ENCODE measurements around the gene PRR20G.
"Not testable (repeated sequence)": the region's sequence is repeated elsewhere in the genome, so short reads cannot be mapped to it uniquely, and the experiment has no call there.

Gene PRR20G

DNA sequence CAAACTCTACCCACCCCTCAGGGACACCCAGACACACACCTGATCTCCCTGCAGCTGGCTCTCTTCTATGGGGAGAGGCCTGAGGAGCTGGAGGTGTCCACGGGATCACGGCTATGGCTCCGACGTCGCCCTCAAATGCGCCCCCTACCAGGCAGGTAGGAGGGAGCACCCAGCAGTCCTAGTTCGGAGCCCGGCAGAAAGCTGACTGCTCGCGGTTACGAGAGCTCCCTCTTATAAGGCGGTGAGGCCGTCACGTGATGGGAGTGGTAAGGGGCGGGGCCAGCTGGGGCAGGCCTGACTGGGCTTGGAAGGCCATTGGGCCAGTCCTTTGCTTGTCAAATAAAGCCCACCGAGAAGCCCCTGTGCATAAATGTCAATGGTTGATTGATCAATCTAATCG, at the start of gene PRR20G:
TSS of gene PRR20G (minus strand) at position 207 of the 400 bp plus-strand sequence. CDS start 681 bp downstream, outside the sequence.
- DNase-seq, result no peak

DNA sequence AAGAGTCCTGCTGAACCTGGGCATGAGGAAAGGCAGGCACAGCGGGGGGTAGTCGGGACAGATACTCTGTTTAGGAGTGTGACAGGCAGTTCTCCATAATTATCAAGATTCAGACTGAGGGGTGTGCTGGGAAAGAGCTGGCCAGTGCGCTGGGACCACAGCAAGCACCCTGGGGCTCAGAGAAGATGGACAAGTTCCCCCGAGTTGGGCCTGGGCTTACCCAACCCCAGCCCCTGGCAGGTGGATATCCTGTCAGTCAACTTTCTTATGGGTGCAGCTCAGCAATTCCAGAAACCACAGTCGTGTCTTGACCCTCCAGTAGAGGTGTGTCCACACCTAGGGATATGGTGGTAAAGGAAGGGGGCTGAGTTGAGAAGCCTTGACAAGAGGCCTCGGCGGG, 49.2 kb upstream of the PRR20G start:
- no peak for DNase-seq

DNA sequence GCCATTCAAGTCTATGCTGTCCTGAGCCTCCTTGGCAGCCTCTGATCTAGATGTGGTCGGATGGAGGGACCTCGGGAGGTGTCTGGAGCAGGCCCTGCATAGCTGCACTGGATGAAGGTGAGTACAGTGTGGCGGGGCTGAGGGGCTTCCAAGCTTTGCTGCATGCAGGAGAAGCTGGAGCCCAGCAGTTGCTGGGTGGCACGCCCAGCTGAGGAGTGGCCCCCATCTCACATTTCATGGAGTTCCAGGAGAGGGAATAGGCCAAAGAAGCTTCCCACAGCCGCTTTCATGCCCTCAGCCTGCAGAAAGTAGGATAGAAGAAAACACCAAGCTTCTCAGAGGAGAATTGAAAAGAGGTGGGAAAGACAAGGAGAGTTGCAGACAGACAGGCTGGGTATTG, 48.3 kb upstream of the PRR20G start:
- no peak for DNase-seq

DNA sequence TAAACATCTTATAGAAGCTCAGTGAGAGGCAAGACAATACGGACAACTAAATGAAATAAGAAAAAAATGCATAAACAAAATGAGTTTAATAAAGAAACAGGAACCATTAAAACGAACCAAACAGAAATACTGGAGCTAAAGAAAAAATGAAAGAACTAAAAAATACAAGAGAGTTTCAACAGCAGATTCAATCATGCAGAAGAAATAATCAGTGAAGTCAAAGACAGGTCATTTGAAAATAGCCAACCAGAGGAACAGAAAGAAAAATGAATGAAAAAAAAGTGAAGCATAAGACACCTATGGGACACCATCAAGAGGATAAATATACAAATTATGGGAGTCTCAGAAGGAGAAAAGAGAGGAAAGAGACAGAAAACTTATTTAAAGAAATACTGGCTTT, 42.5 kb upstream of the PRR20G start:
- DNase-seq, result no peak

DNA sequence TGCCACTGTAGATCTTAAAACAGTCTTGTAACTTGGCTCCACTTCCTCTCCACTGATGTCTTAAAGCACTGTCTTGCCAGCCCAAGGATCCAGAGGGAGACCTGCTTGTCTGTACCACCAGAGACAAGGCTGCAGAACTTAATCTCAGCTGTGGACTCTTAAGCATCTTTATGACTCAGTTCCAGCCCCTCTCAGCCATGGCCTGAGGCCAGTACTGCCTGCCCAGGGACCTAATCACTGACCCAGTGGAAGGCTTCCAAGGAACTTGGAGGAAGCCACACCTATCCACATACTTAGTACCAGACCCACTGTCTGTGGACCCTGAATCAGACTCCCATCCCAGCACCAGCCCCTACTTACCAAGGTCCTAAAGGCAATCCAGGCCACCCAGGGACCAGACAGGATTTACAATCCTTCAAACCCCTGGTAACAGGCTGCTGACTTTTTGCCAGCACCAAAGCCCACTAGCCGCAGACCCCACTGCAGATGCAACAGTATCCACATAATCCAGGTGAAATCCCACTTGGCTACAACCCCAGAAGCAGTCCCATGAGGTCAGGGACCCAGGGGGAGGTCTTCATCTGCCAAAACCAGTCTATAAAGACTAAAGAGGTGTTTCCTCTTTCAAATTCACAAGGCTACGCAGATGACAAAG, 41.9 kb upstream of the PRR20G start:
- no peak for DNase-seq

DNA sequence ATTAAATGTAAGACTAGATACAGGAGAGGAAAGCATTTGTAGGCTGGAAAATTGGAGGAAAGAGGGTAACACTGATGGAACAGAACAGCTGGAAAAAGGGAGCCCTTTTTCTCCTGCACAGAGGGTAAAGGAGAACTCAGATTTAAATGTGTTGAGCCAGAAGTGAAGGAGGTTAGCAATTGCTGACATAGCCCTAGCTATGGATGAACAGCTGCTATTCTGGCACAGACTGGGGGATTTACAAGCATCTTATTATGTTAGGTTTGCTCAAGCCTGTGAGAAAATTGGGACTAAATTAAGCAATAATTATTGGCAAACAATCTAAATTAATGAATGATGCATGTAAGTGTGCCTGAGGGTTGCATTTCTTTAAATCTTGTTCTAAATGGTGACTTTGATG, 40.6 kb upstream of the PRR20G start:
- no peak for DNase-seq

DNA sequence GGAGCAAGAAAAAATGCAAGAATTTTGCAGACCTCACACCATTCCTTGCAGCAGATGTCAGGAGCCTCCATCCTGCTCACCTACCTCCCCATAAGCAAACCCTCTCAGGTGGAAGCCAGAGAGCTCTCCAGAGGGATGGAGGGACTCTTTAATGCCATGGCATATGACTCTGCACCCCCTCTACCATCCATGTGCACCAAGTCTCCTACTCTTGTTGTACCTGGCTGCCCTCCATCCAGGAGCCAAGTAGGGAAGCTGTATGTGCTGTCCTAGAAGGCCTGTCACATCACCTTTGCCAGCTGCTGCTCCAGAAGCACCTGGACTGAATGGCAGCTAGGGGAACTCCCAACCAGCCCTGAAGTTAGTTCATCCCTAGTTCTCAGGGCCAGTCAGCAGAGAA, 38.5 kb upstream of the PRR20G start:
- DNase-seq, result no peak

DNA sequence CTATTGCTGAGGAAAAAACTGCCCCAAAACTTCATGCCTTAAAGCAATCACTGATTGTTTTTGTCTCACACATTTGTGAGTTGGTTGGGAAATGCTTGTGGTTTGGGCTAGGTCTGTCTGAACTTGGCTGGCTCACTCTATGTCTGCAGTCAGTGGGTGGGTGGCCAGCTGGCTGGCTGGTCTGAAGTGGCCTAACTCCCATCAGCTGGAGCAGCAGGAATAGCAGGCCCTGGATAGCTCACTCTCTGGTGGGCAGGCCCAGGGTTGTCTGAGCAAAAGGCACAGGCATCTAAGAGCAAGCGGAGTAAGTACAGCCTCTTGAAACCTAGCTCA, 37.7 kb upstream of the PRR20G start:
- DNase-seq, result no peak

DNA sequence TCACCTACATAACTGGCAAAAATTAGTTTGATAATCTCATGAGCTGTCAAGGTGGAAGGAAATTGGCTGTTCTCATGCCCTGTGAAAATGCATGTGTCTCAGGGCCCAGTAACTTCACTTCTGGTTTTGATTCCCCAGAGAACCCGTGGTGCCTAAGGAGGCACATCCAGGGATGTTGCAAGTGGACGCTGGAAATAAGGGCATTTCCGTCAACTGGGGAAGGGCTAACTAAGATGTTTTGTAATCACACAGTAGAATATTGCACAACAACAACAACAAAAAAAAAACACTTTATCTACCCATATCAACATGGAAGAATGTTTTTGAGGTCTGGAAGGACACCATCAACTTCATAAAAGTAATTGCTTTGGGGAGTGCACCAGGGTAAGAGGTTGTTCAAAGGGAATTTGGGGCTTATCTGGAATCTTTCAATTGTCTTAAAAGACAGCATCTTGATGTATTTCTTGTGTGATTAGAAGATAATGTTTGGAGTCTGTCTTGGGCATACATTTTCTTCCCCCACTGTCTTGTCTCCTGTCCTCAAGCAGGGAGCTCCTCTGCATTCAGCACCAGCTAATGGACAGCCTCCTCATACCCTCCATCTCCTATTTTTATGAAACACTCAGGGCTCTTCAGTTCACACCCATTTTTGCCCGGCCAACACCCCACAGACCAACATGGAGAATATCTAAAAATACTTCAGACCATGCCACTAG, 37.2 kb upstream of the PRR20G start:
- DNase-seq, result peak in 1 of 2 donors; percentile 11

DNA sequence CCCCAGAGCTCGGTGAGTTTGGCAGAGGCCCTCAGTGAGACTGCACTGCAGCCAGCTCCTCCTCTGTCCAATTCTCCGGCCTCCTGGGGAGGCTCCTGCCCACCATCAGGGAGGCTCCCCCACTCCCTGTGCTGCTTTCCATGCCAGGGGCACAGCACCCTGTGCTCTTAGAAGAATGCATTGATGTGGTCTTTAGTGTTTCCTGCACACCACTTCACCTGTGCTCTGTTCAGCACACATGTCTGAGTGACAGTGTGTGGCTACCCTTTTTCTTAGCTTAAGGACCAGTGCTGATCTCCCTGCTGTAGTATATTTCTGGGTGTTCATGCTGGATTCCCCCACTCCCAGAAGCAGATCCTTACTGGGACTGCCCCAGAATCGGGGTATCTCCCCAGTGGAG, 36.2 kb upstream of the PRR20G start:
- no peak for DNase-seq

DNA sequence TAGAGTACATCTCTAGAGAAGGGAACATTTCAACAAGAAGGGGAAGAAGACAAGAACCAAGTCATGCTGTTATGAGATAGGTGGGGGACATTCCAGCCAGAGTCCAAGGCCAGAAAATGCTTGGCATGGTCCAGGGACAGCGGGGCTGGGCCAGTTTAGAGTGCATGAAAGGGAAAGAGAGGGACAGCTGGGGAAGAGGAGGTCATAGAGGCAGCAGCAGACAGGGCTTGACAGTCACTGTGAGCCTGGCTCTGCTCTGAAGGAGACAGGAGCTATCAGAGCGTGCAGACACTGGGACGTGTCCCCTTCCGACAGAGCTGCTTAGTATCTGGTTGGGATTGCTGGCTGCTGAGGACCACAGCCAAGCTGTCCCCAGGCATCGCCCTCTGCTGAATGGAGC, 35.7 kb upstream of the PRR20G start:
- DNase-seq, result no peak

DNA sequence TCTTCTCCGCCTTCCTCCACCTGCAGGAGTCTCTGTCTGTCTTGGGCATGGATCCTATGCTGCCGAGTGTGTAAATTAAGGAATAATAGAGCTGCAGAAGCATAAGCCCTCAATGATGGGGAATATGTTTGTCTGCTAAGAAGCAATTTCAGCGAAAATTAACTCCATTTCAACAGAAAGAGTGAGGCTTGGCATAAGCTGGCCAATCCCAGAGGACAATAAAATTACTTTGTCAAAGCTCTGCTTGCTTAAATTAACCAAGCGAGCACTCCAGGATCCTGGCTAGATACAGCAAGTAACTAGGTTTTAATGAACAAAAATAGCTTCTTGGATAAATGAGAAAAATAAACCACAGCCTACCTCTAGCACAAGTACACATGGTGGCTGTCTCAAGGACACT, 33.5 kb upstream of the PRR20G start:
- no peak for DNase-seq

DNA sequence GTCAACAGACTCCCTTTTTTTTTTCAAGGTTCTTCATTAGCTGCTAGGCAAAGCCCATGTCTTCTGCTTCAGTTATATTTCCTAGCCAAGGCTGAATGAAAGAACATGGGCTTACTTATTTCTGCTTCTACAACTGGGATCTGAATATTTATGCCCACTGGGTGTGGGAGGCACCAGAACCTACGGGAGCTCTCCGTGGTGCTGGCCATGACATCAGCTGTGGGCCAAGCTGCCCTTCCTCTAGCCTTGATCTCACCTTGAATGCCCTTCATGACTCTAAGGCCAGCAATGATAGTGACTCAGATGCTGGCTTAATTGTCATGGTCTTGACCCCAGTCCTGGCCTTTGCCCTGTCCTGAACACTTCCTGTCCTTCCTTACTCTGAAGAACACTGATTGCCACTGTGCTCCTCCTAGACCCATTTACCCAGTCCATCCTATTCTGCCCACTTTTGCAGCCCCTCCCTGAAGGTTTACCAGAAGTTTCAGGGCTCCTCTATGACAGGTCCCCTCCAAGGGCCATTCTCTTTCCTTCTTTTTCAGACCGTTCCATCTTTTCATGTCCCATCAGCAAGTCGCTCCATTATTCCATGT, 32.8 kb upstream of the PRR20G start:
- no peak for DNase-seq

DNA sequence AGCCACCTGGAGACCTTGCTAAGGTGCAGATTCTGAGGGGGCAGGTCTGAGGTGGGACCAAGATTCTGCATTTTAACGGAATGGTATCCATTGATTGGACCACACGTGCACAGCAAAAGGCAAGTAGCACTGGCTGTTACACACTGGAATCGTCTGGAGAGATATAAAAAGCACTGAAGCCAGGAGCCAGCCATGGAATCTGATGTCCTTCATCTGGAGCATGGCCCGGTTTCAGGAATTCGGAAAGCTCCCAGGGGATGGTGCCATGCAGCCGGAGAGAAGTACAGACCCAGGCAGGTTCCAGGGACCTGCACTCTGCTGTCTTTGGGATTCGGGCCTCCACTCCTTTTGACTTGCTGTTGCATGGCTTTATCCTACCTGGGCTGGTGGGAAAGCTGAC, 28.8 kb upstream of the PRR20G start:
- no peak for DNase-seq

DNA sequence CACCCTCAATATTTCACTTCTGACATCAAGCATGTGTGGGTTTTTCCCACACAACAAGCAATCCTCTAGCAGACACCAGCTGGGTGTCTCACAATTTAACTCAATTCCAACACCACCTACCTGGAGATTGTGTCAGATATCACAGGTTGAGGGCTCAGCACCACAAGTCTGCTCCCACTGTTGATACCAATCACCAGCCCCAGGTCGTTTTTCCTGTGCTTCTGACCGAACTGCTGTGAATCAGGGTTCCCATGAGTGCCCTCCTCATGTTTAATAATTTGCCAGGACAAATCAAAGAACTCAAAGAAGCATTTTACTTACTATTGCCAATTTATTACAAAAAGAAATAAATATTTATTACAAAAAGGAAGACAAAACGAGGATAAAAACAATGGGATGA, 25.0 kb upstream of the PRR20G start:
- DNase-seq, result no peak

DNA sequence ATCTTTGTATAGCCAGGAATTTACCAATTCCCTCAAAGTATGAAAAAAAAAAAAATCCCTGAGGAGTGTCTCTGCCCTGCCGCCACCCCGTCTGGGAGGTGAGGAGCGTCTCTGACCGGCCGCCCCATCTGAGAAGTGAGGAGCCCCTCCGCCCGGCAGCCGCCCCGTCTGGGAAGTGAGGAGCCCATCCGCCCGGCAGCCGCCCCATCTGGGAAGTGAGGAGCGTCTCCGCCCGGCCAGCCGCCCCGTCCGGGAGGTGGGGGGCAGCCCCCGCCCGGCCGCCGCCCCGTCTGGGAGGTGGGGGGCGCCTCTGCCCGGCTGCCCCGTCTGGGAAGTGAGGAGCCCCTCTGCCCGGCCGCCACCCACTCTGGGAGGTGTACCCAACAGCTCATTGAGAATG, 21.0 kb upstream of the PRR20G start:
- DNase-seq, result not testable (repeated sequence)

DNA sequence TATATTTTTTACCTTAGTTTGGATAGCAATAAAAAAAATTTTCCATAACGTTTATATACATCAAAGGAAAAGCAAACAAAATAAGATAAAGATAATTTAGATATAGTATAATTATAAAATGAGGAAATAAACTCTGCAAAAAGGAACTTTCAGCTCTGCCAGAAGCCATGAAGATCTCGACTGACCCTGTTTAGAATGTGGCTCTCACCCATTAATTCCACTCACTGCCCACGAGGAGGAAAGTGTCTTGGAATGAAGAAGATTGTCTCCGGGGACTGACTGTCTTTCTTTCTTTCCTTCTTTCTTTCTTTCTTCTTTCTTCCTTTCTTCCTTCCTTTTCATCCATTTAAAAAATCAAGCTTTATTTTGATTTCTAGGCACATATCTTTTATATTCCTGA, 20.1 kb upstream of the PRR20G start:
- no peak for DNase-seq

DNA sequence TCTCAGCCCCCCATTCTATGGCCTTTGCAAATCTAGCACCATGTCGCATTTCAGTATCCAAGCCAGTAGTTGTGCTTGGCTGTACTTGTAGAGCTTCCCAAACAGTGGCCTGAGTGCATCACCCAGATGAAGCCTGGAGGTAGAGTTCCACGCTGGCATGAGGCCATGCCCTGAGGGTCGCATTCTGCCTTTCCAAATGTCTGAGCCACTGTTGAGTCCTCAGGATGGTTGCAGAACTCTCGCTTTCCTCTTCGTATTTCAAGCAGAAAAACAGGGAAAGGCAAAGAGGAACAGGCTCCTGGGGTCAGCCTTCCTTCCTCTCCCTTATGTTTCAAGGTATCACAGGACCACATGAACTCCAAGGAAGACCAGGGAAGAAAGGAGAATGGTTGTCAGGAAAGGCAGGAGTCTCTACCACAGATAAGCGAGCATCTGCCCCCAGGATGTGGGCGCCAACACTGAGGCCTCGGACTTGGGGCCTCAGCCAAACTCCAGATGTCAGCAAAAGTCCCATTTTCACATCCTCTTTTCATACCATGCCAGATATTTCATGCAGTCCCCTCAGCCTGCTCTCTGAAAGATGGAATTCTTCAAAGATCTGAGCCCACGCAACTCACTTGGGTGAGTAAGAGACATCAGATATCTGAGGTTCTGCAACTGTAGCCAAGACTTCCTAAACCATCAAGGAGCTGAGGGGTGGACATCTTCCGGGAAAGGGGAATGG, 19.4 kb upstream of the PRR20G start:
- DNase-seq, result no peak

DNA sequence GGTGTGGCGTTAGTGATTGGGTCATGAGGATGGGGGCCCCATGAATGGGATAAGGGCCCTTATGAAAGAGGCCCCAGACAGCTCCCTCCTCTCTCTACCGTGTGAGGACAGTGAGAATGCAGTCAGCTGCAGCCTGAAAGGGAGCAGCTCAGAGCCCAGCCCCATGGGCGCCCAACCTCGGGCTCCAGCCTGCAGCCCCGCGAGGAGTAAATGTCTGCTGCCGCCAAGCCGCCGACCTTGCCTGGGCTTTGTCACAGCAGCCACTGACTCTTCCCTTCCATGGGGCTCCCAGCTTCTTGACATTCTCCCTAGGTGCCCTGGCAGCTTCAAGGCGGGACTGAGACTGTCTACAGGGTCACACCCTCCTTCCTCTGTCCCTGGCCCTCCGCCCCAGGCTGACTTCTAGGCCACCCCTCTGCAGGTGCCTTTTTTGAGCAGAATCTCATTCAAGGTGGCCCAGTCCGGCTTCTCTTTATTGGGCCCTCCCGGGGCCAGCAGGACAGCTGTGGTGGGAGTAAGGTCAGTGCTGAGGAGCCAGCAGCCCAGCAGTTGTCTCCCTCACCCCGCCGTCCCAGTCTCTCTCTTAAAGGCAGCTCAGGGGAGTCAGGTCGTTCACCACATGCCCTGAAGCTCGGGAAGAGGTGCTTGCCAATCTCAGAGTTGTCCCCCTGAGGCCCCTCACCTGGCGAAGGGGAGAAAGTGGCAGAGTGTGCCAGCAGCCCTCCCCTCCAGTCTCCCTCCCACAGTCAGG, 18.7 kb upstream of the PRR20G start:
- DNase-seq, result no peak

DNA sequence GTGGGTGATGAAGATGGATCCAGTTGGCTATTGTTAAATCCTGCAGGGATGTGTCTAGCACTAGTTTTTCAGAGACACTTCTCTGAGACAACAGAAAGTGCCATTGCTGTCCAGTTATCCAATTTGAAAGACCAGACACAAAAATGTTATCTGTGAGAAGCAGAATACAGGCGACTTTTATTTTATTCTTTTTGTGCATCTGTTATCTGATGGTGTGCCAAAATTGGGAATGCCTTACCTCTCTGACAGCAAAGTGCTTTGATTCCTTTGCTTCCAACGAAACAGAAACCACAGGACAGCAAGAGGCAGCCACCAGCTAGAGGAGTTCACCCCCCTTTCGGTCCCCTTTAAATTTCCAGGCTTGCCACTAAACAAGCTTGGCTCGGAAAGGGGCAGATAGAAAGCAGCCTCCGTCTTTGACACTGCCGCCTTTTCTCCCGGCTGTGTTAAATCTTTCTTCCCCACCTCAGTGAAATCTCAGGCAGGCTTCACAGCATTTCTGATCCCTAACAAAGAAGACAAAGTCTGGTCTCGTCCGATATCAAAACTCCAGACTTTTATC, 17.7 kb upstream of the PRR20G start:
- DNase-seq, result no peak

DNA sequence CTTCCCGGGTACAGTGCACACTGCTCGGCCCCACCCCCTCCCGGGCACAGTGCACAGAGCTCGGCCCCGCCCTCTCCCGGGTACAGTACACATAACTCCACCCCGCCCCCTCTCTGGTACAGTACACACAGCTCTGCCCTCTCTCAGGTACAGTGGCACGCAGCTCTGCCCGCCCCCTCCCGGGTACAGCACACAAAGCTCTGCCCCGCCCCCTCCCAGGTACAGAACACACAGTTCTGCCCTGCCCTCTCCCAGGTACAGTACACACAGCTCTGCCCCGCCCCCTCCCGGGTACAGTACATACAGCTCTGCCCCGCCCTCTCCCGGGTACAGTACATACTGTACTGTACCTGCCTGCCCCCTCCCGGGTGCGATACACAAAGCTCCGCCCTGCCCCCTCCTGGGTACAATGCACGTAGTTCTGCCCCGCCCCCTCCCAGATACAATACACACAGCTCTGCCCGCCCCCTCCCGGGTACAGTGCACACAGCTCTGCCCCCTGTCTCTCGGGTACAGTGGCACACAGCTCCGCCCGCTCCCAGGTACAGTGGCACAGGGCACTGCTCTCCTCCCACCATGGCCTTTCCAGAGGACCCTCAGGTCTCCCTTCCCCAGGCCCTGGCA, 16.4 kb upstream of the PRR20G start:
- DNase-seq, result no peak

DNA sequence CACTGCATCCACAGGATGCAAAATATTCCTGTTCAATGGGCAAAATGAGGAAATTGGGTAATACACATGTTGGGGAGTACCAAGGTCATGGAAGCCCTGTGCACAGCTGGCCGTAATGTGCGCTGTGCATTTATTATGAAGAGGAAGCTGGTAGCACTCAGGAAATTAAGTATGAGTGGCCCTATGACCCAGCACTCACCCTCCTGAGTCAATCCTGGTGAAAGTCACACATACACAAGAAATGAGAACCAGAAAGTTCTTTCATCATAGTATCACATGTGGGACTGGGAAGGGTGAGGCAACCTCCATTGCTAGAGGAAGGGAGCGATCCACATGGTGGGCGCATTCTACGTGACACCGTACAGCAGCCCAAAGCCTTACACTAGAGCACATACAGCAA, 11.4 kb upstream of the PRR20G start:
- DNase-seq, result peak in 1 of 2 donors; percentile 57

Data from CD4-positive, alpha-beta T cell treated with Interleukin-1 beta for 1 hour (primary cell).